Stimulated activated CD8-positive, alpha-beta memory T cell treated with anti-CD3 and anti-CD28 coated beads, Interleukin-7, amount 100 ng/mL, for 48 hours (primary cell): ENCODE measurements around the gene FOXL1.

ENCODE experiments used
- DNase-seq, 2 donors: peaks; one replicate each; pipeline ENCODE4 v3.0.0-alpha.2; 2020; ENCODE audit warnings: low read depth in 1 of 2; ENCODE audit errors: extremely low read depth in 1 of 2

FOXL1 gene

DNA sequence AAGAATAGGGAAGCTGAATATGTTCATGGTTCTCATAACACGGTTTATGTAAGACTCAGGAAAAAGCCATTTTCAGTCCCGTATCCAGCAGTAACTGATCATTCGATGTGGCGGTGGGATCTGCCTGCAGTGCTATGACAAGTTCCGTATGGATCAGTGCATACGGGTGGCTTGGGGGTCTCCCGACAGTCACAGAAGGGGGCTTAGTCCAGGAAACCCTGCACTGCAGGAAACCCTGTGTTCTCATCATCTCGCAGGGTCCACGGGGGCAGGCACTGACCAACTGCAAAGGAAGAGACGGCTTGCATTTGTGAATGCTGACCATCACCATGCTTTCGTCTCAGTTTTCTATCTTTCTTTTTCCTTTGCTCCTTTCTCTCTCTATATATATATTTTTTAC is 31.1 kb upstream of the FOXL1 start:
- no peak for DNase-seq

DNA sequence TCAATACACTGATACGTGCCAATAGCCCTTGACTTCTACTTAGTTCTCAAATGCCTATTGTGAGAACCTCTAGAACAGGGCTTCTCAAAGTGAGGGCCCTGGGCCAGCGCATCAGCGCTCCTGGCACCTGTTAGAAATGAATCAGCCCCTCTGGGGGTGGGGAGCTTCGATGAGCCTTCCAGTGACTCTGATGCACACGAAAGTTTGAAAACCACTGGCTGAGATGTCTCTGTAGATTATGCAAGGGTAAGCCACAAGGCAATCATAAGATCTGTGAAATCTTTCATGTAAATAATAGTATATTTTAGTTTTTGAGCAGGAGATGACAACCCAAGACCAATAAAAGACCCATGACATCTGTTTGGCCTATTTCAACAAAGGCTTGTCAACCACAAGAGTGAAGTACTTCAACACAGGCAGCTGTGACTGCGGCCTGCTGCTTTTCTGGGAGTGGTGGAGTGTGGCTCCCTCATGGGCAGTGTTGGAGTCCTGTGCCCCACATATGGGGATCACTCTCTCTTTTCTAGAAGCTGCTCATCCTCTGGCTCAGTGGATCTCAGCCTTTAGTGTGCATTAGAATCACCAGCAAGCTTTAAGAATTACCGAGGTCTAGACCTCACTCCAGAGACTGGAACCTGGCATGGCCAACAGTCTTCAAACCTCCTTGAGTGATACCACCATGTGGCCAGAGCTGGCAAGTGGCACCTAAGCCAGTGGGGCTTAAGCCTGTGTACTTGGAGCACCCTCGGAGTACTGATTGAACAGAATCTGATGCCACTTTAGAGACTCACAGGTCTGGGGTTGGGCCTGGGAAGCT is 29.1 kb upstream of the FOXL1 start:
- DNase-seq, result peak in 1 of 2 donors; percentile 53

- DNase-seq, result no peak
Observed at GRCh38 chr16:86549893-86550190, 28.5 kb upstream of the FOXL1 start.

GRCh38 chr16:86550281-86550680 is 28.1 kb upstream of the FOXL1 start:
- no peak for DNase-seq

- no peak for DNase-seq
Observed at GRCh38 chr16:86553356-86553755, 25.0 kb upstream of the FOXL1 start.

GRCh38 chr16:86554599-86554916 is 23.8 kb upstream of the FOXL1 start:
- DNase-seq, result no peak

DNA sequence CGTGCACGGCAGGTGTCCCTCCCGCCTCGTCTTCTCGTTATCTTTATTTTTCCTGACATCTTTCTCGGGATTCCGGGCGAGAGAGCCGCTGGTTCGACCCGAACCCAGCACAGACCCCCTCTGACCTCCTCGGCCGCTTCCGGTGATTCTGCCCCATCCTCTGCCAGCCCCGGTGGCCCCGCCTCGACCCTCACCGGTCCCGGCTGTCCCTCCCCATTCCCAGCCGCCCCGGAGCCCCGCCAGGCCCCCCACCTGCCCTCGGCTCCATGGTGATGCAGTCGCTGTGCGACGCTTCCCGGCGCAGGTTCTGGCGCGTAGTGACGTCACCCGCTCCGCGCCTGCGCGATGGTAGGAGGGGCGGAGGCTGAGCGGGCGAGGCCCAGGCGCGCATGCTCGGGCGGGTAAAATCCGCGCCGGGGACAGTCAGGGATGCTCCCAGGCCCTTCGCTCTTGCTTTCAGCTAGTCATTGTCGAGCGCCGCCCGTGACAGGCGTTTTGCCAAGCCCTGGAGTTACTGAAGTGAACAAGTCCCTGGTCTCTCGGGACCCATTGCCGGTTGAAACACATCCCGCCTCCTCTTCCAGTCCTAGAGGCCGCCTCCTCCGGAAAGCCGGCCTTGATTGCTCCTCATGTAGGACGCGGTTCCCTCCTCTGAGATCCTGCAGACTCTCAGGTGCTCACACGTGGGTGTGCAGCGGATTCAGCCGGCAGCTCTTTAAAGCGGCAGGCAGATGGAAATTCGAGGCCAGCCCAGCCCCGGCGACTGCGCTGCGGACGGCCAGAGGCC is 23.2 kb upstream of the FOXL1 start, which contains the start of gene MTHFSD:
TSS of gene MTHFSD (minus strand) at position 319 of the 787 bp plus-strand sequence. CDS start at position 268, 51 bp downstream.
- peak; percentile 85 to 92 for DNase-seq

- no peak for DNase-seq
Observed at GRCh38 chr16:86555704-86556075, 22.7 kb upstream of the FOXL1 start.

DNA sequence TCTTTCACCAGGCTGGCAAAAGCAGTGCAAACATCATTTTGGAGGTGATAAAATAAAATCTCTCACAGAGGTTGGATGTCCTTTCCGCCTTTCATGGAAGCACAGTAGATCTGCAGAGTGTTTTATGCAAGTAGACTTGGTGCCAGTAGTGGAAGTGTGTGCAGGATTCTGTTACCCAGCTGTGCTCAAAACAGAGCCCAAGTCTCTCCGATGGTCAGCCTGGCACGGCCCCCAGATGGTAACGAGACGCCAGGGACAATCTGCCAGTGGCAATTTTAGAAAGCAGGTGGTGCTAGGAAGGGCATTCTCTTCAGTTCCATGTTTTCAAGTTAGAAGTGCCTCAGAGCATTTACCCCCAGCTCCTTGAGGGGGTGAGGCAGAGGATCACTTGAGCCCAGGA is 21.8 kb upstream of the FOXL1 start:
- no peak for DNase-seq

DNA sequence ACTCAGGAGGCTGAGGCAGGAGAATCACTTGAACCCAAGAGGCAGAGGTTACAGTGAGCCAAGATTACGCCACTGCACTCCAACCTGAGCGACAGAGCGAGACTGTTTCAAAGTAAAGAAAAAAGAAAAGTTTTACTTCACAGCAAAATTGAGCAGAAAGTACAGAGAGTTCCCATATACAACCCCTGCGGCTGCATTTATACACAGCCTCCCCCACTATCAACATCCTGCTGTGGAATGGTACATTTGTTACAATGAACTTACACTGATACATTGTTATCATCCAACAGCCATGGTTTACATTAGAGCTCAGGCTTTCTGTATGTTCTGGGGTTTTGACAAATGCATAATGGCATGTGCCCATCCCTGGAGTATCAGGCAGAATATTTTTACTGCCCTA is 20.8 kb upstream of the FOXL1 start:
- DNase-seq, result no peak

GRCh38 chr16:86558355-86559193 is 19.8 kb upstream of the FOXL1 start:
- no peak for DNase-seq

- DNase-seq, result no peak
Observed at GRCh38 chr16:86559802-86560305, 18.5 kb upstream of the FOXL1 start.

DNA sequence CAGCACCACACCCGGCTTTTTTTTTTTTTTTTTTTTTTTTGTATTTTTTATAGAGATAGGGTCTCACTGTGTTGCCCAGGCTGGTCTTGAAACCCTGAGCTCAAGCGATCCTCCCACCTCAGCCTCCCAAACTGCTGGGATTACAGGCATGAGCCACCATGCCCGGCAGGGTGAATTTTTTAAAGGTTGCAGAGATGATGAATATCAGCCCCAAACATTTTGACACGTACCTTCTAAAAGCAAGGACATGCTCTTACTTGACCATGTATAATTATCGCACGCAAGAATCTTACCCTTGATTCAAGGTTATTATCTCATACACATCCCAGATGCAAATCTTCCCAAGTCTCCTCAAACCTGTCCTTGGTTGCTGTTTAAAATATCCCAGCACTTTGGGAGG is 16.0 kb upstream of the FOXL1 start:
- DNase-seq, result no peak

GRCh38 chr16:86563469-86564345 is 14.6 kb upstream of the FOXL1 start:
- DNase-seq, result peak; percentile 61 to 78

DNA sequence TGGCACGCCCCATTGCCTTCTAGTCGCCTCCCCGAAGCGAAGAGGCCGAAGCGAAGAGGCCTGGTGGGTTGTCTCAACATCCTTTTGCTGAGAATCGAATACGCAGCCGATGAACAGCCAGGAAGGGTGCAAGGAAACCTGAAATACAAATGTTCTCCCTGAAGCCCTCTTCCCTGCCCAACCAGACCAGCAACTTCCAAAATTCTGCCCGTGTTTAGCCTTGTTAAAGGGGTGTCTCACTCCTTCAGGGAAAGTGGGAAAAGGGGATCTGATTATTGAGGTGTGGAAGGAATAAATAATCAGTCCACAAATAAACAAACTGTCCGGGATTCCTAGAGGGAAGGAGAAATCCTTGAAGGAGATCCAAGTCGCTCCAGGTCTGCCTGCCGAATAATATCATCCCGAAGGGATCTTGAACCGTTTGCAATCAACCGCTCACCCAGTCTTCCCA is 13.1 kb upstream of the FOXL1 start:
- no peak for DNase-seq

- DNase-seq, result no peak
Observed at GRCh38 chr16:86565644-86566511, 12.5 kb upstream of the FOXL1 start.

- peak in 1 of 2 donors; percentile 15 for DNase-seq
Observed at GRCh38 chr16:86566601-86566965, 11.8 kb upstream of the FOXL1 start, which contains the start of gene FOXC2. TSS of gene FOXC2 (plus strand) at chr16:86566829. CDS start at chr16:86567336, 507 bp downstream.

DNA sequence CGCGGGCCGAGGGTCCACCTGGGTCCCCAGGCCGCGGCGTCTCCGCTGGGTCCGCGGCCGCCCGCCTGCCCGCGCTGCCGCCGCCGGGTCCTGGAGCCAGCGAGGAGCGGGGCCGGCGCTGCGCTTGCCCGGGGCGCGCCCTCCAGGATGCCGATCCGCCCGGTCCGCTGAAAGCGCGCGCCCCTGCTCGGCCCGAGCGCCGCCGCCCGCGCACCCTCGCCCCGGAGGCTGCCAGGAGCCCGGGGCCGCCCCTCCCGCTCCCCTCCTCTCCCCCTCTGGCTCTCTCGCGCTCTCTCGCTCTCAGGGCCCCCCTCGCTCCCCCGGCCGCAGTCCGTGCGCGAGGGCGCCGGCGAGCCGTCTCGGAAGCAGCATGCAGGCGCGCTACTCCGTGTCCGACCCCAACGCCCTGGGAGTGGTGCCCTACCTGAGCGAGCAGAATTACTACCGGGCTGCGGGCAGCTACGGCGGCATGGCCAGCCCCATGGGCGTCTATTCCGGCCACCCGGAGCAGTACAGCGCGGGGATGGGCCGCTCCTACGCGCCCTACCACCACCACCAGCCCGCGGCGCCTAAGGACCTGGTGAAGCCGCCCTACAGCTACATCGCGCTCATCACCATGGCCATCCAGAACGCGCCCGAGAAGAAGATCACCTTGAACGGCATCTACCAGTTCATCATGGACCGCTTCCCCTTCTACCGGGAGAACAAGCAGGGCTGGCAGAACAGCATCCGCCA is 11.2 kb upstream of the FOXL1 start:
- DNase-seq, result no peak
